ENCODE data around the gene DCAKD.
"Not testable (repeated sequence)": the region's sequence is repeated elsewhere in the genome, so short reads cannot be mapped to it uniquely, and the experiment has no call there.

Gene DCAKD

GRCh38 chr17:45061606-45062205 is 10.3 kb upstream of the DCAKD start:
- DNase-seq (ENCODE audit: extremely low read depth, insufficient read length): no peak
- no peaks in the 10 kb centered on the region for H3K27me3 ChIP-seq (replicated peaks; ENCODE audit: control insufficient read depth, insufficient read depth, low read length)
- H3K36me3 ChIP-seq (ENCODE audit: control insufficient read depth, insufficient read depth, low read length): no peaks in the 10 kb centered on the region
- H3K4me3 ChIP-seq (replicated peaks; ENCODE audit: low read depth, low read length): peak overlapping the region; percentile 90
- TF ChIP-seq CTCF (IDR thresholded peaks at IDR 0.05; ENCODE audit: insufficient read depth, low read length, poor library complexity, severe bottlenecking): no peak

GRCh38 chr17:45060797-45061605 is 9.6 kb upstream of the DCAKD start, which contains the start of gene NMT1:
Gene NMT1, plus strand, starts transcription at chr17:45061317. Its CDS starts 13 bp downstream, at chr17:45061330.
- no peak for TF ChIP-seq CTCF (IDR thresholded peaks at IDR 0.05; ENCODE audit: insufficient read depth, low read length, poor library complexity, severe bottlenecking)
- DNase-seq (ENCODE audit: extremely low read depth, insufficient read length): peak; percentile 96
- H3K36me3 ChIP-seq (ENCODE audit: control insufficient read depth, insufficient read depth, low read length): no peaks in the 10 kb centered on the region
- H3K4me3 ChIP-seq (replicated peaks; ENCODE audit: low read depth, low read length): peak within 1 kb of the TSS; percentile 90
- no peaks in the 10 kb centered on the region for H3K27me3 ChIP-seq (replicated peaks; ENCODE audit: control insufficient read depth, insufficient read depth, low read length)

GRCh38 chr17:45060382-45060796 is 9.0 kb upstream of the DCAKD start:
- H3K4me3 ChIP-seq (replicated peaks; ENCODE audit: low read depth, low read length): peak overlapping the region; percentile 90
- DNase-seq (ENCODE audit: extremely low read depth, insufficient read length): no peak
- no peaks in the 10 kb centered on the region for H3K36me3 ChIP-seq (ENCODE audit: control insufficient read depth, insufficient read depth, low read length)
- H3K27me3 ChIP-seq (replicated peaks; ENCODE audit: control insufficient read depth, insufficient read depth, low read length): no peaks in the 10 kb centered on the region
- no peak for TF ChIP-seq CTCF (IDR thresholded peaks at IDR 0.05; ENCODE audit: insufficient read depth, low read length, poor library complexity, severe bottlenecking)

GRCh38 chr17:45052052-45052772 is 780 bp upstream of the DCAKD start:
- peak; percentile 67 for DNase-seq (ENCODE audit: extremely low read depth, insufficient read length)
- TF ChIP-seq CTCF (IDR thresholded peaks at IDR 0.05; ENCODE audit: insufficient read depth, low read length, poor library complexity, severe bottlenecking): no peak
- Histone ChIP-seq H3K27me3 (replicated peaks; ENCODE audit: control insufficient read depth, insufficient read depth, low read length) (no peaks in the 10 kb centered on the region), H3K4me3 (replicated peaks; ENCODE audit: low read depth, low read length) (peak overlapping the region; percentile 72), H3K36me3 (ENCODE audit: control insufficient read depth, insufficient read depth, low read length) (no peaks in the 10 kb centered on the region)

- H3K4me3 ChIP-seq (replicated peaks; ENCODE audit: low read depth, low read length); H3K36me3 ChIP-seq (ENCODE audit: control insufficient read depth, insufficient read depth, low read length); DNase-seq (ENCODE audit: extremely low read depth, insufficient read length); H3K27me3 ChIP-seq (replicated peaks; ENCODE audit: control insufficient read depth, insufficient read depth, low read length): not testable (repeated sequence)
Measured at GRCh38 chr17:45051720-45052051, 254 bp upstream of the DCAKD start.

- Histone ChIP-seq H3K27me3 (replicated peaks; ENCODE audit: control insufficient read depth, insufficient read depth, low read length) (no peaks in the 10 kb centered on the region), H3K36me3 (ENCODE audit: control insufficient read depth, insufficient read depth, low read length) (no peaks in the 10 kb centered on the region), H3K4me3 (replicated peaks; ENCODE audit: low read depth, low read length) (peak overlapping the region; percentile 75)
- TF ChIP-seq CTCF (IDR thresholded peaks at IDR 0.05; ENCODE audit: insufficient read depth, low read length, poor library complexity, severe bottlenecking): no peak
- DNase-seq (ENCODE audit: extremely low read depth, insufficient read length): peak; percentile 37
Measured at GRCh38 chr17:45050481-45051059, 862 bp downstream of the DCAKD start.

All from GM06990 (cell line).